HG02798 (cell line): ENCODE measurements around the gene POU2AF1.

Experiments used
- ATAC-seq: cut with Tn5 transposase; IDR thresholded peaks from one replicate; pipeline ENCODE4 v1.9.1; 2021; ENCODE audit warnings: mild to moderate bottlenecking; ENCODE audit not compliant: unreplicated experiment, poor library complexity

The POU2AF1 gene, protein sequence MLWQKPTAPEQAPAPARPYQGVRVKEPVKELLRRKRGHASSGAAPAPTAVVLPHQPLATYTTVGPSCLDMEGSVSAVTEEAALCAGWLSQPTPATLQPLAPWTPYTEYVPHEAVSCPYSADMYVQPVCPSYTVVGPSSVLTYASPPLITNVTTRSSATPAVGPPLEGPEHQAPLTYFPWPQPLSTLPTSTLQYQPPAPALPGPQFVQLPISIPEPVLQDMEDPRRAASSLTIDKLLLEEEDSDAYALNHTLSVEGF

DNA sequence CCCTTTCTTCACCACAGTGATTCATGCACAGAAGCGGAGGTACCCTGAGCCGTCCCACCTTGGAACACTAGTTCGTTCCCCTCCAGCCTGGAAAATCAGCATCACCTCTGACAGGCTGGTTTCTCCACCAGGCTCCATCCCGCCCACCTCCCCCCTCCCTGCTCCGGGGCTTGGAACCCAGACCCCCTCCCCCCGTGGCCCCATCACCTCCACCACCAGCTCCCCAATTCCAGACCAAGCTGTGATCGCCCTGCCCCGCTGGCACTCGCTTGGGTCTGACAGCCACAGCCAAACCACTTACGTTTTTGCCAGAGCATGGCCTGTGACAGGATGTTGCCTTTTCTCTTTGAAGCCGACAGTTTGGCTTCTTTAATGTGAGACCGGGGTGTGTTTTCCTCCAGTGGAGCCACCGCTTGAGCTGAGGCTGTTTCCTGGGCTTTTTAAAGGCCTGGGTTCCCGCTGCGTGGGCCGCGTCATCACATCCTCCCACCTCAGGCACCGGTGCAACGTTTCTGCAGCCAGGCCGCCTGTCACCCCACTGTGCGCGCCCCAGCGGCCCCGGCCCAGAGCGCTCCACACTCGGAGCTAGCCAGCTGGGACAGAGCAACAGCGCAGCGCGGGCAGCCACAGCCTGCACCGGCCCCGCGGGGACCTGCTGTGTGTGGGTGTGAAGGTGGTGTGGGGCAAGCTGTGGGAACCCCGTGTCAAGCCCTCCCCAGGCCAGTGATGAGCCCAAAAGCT lies at the start of gene POU2AF1:
POU2AF1 (minus strand) TSS at position 415 of the 741 bp plus-strand sequence; CDS start at position 317, 98 bp downstream.
- peak; percentile 79 for ATAC-seq

DNA sequence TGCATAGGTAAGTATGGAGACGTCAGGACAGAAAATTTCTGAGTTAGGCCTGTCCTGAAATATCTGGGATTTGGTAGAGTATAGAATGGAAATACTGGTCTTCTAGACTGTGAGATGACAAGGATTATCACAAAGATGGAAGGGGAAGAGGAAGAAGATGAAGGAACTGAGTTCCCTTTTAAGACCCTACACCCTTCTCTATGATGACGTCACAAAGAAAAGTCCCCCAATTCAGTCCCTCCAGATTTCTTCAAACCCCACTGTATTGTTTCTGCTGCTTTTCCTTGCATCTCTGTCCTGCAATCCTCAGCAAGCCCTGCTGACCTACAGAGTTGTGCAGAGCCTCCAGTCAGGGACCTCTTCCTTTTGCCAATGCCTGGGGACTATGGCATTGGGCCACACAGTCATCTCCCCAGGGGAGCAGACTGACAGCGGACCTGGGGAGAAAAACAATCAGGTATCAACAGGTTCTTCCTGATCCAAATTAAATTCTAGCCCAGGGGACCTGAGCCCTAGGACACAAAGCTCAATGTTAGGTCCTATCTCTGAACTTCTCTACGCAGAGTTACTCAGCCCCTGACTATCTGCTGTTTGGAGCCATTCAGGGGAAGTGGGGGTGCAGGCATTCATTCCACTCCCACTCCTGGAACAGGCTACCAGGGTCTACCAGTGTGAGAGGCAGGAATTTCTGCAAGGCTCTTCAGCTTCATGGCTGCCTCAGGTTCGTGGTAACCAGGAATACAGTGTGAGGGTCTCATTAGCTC lies 49.2 kb upstream of the POU2AF1 start:
- ATAC-seq, result no peak

DNA sequence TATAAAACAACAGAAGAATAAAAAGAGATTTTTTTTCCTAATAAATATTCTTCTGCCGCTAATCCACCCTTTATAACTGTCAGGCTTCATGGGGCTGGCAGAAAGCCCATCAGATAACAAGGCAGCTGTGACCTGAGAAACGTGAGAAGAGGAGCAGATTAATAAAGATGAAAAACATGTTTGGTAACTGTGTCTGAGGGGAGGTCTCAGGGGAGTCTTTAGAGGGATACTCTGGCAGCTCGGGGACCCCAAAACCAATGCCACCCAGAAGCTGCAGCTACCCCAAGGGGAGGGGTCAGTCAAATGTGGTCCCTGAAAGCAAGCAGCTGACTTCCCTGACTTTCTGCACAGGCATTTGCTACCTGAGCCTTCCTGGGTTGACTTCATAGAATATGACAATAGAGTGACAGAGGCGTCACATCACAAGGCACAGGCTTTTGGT lies 48.4 kb upstream of the POU2AF1 start:
- no peak for ATAC-seq

DNA sequence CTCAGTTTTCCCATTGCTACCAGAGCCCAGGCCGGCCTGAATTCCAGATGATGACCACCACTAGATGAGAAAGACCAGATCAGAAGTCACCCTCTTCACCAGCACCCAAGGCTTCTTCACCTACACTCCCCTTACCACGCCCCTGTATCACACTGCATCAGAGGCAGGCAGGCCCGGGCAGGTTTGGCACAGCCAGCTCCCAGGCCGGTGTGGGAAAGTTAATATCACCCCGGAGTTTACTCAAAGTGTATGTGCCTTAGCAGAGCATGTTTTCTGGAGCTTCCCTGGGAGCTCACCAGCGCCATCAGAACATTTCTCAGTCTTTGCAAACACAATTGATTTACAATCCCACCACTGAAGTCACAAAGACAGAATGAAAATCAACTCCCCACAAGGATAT lies 47.5 kb upstream of the POU2AF1 start:
- no peak for ATAC-seq

DNA sequence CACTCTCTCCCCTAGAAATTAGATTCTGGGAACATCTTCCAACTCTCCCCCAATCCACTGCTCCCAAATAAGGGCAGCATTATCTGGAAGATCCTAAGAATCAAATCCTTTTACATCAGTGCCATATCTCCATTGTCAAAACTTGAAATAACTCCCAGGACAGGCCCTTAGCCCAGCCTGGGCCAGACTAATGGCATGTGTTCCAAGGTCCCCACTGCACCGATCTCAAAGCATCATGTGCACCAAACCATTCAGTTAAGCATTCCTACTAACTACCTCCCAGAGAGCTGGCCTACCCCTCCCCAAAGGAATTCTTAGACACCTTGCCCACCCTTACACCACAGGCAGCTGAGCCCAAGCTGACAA lies 44.2 kb upstream of the POU2AF1 start:
- ATAC-seq, result peak; percentile 1

DNA sequence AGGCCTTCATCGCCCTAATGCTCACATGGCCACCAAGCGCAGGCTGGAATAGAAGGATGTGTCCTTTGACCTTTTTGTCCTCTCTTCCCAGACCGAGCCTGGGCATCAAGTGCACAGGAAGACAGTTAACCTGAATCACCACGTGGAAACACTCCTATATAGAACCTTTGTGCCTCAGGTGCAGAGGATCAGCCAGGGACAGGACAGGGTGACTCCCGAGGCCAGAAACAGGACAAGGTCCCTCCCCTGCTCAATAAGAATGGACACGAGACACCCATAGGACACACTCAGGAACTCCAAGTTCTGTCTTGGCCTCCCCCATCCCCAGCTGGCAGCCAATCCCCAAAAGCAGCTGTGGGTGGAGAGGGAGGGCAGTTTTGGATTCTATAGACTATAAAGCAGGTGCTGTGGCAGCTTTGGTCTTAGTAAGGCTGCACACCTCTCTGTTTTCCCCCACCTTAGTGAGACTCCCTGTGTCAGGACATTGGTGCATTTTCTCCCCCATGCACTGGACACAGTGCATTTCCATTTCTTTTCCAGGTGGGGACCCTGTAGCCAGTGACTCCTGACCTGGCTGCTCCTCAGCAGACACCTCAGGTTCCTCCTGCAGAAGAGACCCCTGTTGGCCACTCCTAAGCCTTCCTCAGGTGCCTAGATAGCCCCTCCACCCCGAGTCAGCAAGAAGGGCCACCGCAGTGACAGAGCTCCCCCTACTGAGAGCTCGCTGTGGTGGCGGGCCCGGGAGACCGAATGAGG lies 43.6 kb upstream of the POU2AF1 start:
- ATAC-seq, result peak; percentile 80

DNA sequence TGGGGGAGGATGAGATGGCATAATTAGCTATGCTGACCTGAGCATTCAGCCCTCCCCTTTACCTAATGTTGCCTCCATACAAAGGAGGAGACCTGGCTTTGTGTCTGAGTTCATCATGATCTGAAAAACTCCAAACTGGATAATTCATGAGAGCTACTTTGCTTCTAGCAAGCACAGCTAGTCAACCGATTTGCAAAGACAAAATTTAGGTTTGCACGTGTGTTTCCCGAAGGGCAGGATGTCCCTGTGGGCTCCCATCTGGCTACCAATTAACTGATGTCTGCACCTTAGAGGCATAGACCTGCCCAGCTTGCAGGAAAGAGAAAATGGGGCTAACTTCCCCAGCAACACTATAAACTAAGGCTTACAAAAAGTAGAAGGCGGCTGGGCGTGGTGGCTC lies 42.2 kb upstream of the POU2AF1 start:
- ATAC-seq, result no peak

DNA sequence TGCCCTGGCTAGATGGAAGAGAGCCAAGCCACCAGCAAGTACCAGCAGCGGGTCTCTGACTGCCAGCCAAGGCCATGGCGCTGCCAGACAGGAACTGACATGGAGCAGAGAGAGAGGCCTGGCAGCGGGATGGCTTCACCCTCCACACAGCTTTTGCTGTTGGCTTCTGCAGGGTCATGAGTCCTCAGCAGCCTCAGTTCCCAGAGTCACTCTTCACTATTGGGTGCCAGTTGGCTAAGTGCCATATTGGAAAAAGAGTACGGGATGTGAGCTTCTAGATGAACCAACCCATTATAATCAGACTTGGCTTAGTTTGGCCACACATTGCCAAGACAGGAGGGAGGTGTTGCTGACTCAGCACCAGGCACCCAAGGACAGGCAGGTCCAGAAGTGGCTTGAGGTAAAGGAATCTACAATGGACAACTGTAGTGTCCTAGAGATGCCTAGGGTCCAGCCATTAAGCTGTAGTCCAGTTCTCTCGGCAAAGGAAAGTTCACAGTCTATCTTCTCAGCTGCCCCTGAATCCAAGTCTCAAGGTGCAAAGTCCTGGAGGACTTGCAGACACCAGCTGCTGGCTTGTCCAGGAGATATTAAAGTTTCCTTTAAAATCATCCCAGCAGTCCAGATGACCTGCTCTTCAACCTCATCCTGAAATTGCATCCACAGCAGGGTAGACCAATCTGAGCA lies 40.7 kb upstream of the POU2AF1 start:
- no peak for ATAC-seq

DNA sequence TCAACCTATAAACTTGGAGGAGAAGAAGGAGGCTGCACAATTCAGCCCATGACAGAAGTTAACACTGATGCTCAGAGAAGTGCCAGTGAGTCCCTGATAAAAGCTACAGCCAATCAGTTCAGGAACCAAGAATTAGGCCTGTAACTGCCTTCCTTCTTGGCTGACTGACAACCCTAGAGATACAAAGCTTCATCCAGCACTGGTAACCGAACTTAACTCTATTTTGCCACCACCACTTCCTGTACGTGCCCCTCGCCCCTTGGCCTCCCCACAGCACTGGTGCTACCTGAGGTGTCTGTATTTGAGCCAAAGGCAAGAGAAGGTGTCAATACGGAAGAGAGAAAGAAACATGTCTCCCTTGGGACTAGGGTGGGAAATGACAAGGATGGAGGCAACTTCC lies 40.1 kb upstream of the POU2AF1 start:
- ATAC-seq, result no peak

DNA sequence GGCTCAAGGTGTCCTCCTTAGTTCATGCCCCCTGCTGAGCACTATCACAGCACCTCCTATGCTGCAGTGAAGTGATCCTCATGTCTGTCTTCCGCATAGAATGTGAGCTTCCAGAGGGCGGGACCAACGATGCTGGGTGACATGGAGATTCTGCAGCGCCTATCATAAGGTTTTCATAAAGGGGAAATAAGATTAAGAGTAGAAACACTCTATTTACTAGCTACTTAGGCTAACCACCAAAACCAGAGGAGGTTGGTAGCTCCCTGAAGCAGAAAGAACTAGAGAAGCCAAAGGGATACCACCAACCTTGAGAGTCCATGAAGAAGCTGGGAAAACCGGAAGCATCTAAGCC lies 39.3 kb upstream of the POU2AF1 start:
- ATAC-seq, result no peak

DNA sequence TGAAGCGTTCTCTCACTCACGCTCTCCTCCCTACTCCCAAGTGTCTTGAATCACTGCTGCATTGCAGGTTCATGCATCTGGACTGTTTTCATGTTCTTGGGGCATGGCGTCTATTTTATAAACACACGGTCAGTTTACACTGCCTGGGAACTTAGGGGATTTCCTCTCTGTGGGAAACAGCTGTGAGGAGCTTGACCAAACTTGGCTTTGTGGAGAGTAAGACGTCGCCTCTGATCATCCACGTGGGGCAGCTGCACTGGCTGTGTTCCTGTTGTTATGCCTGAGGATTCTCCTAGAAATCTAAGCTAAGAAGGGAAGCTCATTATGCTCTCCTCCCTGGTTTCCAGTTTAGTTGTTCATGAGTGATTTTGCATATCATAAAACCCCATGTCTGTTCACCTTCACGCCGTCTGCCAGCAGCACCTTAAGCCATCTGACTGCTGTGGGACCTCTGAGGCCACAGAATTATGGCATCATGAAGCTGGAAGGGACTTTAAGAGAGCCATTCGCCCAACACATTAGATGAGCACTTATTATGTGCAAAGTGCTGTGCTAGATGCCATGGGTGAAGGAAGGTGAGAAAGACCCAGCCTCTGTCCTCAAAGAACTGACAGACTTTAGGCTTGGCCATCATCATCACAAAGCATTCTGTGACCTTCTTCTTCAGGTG lies 38.8 kb upstream of the POU2AF1 start:
- peak; percentile 44 for ATAC-seq

DNA sequence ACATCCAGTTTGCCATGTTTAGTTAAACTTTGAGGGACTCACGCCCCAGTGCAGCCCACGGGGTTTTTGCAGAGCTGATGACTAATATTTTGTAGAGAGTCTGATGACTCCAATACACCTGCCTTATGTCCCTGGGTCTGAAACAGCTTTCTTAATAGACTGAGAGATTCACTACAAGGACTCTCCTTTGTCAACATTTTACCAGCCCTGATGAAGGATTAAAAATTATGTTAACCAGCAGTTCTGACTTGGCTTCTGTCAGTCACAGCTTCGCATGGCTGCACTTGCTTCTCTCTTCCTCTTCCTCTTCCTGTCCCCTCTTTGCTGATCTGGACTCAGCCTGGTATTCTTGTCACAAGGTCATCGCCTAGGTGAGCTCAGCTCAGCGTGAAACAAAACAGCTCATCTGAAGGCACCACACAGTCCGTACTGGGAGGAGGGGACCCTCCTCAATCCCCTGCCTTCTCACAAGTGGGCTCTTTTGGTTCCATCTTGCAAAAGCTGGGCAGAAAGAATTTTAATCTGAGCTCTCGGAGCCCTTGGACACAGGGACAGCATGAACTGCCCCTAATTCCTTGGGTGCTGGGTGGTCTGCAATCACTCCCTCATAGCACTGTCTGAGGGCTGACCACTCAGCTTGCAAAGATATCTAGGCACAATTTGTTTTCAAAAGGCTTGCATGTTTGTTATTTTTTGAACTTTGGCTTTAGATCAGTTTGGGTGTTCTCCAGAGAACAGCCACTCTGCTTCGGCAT lies 38.1 kb upstream of the POU2AF1 start:
- ATAC-seq, result peak; percentile 63

DNA sequence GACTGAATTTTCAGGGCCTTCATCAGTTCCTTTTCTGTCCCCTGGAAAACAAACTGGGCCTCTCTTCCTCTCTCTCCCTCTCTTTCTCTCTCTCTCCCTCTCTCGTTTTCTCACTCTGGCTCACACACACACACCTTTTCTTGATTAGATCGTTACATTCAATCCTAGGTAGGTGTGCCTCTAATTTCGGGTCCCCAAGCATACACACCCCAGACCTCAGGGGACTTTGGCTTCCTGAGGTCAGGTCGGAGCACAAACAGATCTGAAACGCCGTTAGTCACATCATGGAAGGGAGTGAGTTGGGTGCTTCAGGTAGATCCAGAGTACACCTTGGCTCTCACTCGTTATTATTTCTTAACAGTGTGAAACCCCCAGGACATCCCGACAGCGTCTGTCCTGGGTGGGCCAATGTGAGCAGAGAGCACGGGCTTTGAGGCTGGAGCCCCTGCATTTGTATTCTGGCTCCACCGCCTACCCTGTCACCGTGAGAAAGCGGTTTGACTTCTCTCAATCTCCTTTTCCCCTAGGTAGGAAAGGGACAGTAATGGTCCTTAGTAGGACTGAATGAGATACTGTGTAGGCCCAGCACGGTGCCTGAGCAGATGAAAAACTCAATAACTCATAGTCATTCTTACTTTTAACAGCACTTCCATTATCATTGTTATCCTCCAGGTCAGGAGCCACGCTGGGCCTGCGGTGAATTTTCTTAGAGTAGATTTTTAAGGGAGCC lies 37.3 kb upstream of the POU2AF1 start:
- no peak for ATAC-seq

DNA sequence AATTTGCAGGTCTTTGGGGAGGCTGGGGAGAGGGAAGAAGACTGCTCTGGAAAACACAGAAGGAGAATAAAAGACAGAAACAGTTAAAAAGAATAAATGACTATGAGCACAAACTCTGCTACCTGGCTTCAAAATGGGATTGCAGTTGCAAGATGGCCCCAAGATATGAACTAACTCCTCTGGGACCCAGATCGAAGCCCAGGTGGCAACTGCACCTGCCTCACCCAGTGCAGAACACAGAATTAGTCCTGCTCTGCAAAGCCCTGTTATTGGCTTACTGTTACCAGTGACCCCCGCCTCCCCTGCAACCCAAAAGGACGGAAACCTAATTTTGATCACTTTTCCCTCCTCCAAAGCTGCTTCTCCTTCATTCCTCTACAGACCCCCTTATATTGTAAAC lies 35.9 kb upstream of the POU2AF1 start:
- ATAC-seq, result no peak

DNA sequence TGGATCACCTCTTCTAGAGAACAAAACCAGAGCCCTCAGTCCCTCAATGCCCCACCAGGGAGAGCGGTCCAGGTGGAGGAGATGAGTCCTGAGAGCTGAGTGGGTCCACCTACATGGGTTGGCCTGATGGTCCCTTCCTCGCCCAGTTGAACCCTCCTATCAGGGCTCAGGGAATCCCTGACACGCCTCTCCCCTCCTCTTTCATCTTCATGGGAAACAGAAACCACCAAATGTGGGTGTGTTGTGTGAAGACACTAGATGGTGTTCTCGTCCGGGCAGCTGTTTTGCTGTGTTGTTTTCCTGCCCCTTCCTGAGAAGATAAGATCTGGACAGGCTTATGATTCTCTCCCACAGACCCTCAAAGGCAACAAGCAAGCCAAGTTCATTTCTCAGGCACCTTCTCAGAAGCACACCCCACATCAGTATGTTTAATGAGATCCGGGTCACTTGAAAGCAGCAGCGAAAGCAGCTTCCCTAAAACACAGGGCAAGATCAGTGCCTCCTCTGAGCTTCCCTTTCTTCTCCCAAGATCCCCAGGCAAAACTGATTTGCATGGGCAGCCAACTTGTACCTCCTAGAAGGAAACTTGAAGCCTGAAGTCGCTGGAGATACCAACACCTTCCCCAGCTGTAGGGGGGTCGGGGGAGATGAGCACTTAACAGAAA lies 35.3 kb upstream of the POU2AF1 start:
- ATAC-seq, result peak; percentile 37

DNA sequence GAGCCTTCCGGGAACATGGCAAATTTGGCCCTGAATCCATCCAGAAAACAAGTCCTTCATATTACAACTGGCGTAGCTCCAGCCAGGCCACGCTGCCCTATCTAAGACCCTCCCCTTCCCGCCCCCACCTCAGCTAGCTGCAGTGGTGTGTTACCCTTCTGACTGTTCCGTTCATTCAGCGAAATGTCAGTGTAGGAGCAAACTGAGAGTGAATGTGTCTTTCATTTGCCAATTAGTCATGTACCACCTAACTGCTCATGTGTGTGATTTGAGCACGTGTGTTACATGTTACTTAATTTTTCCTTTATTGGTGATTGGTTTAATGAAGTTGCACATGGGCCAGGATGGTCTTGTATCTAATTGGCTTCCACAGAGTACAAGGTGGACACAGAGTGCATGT lies 34.8 kb upstream of the POU2AF1 start:
- no peak for ATAC-seq

DNA sequence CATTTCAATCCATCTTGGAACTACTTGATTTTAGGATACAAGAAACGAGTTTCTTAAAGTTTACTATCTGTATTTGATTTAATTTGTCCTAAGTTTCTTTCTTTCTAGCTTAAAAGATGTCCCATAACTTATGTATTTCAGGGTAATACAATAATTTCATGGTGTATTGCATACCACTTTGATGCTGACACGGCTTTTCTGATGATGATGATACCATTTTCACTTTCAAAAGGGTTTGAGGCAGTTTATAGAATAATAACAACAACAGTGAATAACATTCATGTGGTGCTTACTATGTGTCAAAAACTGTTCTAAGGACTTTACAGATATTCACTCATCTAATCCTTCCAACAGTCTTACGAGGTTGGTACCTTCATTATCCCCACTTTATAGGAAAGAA lies 33.2 kb upstream of the POU2AF1 start:
- no peak for ATAC-seq

DNA sequence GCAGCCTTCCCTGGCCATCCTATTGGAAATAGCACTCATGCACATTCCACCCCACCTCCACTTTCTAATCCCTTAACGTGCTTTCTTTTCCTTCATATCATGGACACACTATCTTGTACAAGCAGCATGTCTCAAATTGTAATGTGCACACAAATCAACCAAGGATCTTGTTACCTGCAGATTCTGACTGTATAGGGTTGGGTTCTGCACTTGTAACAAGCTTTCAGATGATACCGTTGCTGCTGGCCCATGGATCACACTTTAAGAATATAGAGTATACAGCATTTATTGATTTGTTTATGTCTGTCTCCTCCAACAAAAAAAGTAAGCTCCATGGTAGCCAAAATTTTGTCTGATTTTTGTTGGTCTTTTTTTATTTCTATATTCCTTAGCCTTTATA lies 32.4 kb upstream of the POU2AF1 start:
- ATAC-seq, result no peak
